ENCODE measurements around the gene WTAP.
"Not testable (repeated sequence)": the region's sequence is repeated elsewhere in the genome, so short reads cannot be mapped to it uniquely, and the experiment has no call there.

Gene WTAP

DNA sequence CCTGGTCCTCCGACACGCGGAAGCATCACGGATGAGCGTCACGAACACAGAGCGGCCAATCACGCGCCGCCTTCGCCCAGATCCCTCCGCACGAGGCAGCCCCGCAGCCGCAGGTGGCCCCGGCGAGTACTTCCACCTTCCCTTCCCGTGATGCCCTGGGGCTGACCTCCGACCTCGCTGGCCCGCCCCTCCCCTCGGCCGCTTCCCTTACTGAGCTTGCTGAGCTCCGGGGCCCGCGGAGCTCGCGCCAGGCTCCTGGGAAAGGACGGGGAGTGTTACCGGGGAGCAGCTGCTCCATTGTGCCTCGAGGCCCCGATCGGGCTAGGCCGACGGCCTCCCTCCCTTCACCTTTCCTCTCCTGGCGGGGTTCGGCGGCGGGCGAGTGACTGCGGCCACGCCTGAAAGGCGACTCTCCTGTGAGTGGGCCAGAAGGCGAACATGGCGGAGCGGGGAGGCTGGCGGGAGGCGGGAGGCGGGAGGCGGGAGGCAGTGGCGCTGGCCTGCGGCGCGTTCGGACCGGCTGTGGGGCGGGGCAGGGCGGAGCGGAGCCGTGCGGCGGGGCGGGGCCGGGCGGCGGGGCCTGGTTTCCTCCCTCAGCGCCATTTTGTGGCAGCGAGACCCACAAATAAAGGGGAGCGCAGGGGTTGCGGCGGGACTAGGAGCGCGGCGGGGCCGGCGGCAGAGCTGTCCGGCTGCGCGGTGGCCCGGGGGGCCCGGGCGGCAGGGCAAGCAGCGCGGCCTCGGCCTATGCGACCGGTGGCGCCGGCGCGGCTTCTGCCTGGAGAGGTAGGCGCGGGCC lies at the start of gene WTAP:
Gene WTAP, plus strand, starts transcription at position 589 of the 799 bp plus-strand sequence. CDS start 8,760 bp downstream, outside the sequence.
- peak; percentile 97 for DNase-seq

GRCh38 chr6:159677506-159678165 lies 49.7 kb upstream of the WTAP start:
- DNase-seq = peak; percentile 46

DNA sequence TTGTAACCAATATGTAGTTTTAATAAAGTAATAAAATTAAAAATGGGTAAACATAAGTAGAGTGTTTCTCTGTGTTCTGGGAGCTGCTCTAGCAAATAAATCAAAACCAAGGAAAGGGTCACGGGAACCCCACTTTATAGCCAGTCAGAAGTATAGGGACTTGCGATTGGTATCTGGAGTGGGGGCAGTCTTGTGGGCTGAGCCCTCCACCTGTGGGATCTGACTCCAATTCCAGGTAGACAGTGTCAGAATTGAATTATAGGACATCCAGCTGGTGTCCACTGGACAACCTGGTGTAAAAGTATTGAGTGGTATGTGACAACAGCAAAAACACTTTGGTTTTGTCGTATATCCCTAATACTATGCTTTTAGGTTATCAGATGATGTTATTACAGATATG lies 48.7 kb upstream of the WTAP start:
- DNase-seq = no peak

GRCh38 chr6:159679091-159680077 lies 47.9 kb upstream of the WTAP start:
- no peak for DNase-seq

- no peak for DNase-seq
Observed at GRCh38 chr6:159680104-159680503, 47.2 kb upstream of the WTAP start.

- no peak for DNase-seq
Observed at GRCh38 chr6:159681191-159681880, 46.0 kb upstream of the WTAP start.

DNA sequence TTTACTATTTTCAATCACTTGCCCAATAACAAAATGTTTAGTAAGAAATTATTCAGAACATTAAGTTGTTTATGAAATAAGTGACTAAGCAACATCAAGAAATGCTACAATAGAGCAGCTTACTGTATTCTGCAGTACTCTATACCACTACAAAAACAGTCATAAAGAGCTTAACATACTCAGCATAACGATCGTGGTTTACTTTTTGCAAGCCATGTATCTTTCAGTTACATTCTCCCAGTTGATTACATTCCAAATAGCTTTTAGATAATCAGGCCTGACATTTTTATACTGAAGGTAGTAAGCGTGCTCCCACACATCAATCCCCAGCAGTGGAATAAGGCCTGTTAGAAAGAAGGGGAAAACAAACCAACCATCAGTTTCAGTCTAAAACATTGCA lies 45.0 kb upstream of the WTAP start:
- DNase-seq = no peak

DNA sequence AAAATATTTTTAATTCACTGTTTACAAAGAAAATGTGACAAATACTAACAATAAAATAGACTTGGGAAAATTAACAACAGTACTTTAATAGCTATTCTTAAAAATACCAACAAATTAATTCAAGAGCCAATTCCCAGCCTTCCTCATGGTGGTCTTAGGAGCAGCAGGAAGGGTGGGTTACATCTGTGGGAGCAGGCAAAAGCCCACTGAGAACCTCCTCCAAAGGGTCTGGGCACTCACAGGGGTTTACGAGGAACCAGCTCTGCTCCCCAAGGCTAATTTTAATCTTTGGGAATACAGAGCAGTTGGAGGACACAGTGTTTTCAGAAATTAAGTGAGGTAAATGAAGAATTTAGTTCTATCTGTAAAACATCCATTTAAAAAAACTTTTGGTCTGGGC lies 44.5 kb upstream of the WTAP start:
- no peak for DNase-seq

DNA sequence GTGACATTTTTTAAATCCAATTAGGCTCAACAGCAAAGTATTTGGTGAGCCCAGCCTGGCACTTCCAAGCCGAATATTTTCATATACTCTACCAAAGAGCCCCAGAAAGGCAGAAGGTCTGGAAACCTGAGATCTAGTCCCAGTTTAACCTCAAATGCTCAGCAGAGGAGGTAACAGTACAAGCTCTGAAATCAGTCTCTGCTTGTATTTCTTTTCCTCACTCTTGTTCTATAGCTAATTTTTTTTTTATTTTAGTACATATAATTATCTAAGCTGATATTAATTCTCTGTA lies 43.3 kb upstream of the WTAP start:
- no peak for DNase-seq

DNA sequence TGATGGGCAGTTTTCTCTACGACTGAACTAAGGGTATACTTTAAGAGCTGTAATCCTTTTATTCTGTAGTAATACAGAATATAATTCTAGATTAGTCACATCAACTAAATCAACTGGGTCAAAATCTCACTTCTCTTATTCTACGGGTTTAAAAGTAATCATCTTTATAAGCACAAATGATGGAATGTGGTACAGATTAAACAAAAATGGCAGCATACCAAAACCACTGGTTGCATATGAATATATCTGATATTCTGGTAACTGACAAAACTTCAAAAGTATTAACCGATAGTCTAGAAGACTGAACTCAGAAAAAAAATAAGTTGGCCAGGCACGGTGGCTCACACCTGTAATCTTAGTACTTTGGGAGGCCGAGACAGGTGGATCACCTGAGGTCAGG lies 41.3 kb upstream of the WTAP start:
- no peak for DNase-seq

DNA sequence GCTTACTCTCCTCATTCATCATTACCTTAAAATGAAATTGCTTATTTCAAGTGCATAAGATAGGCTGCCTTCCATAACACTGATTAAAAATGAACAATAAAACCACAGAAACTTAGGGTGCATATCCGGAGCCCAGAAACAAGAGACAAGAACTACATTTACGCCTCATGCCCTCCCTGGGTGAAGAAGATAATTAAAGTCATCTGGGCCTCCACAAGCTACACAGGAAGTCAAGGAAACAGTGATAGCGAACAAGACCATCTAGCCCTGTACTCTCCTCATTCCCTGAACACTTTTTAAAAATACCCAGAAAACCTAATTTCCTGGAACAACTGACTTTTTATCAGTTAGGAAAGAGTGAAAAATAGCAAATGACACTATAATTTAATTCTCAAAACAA lies 40.6 kb upstream of the WTAP start:
- DNase-seq = no peak

DNA sequence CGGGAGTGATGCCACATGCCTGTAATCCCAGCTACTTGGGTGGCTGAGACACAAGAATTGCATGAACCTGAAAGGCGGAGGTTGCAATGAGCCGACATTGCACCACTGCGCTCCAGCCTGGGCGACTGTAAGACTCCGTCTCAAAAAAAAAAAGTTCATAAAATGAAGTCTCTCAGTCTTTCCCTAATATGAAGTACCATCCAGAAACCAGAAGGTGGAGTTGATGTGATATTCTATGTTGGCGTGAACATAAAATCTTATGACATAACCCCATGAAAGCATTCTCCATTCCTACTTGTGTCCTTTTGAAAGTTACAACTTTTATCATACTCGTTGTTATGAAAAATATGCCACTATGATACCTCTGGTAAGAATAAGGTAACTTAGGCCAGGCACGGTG lies 40.0 kb upstream of the WTAP start:
- DNase-seq = no peak

DNA sequence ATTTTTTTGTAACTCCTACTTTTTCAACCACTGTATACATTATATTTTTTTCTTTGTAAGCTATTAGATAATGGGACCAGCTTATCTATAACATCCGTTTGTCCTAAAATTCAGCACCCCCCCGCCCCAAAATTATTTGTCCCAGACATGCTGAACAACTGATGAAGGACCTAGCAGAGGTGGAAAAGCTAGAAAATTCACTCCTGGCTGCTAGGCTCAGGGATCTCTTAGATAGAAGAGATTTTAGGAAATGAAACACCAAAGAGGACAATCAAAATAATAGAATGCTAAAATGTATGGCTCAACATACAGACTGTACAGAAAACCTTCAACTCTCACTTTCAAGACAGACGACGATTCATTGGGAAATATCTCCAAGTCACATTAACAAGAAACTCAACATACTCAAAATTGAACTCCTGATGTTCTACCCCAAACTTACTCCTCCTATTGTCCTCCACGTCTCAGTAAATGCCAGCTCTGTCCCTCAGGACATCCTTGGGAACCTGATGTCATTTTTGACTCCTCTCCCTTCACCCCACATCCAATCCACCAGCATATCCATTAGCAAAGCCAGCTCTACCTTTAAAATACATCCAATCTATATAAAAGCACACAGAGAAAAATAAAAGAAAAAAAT lies 38.9 kb upstream of the WTAP start:
- no peak for DNase-seq

DNA sequence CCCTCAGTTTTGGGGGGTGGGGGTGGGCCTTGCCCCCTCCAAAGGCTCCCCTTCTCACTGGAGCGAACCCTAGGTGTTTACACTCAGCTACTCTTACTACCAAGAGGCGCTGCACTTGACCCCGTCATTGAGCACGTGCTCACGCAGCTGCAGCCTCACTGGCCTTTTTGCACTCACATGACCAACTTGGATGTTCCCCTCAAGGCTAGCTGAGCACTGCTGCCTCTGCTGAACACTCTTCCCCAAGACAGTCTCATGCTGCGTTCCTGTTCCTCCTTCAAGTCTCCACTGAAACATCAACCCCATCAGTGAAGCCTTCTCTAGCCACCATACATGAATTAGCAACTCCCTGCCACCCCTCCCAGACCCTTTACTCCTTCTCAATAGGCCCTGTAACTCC lies 38.3 kb upstream of the WTAP start:
- no peak for DNase-seq

DNA sequence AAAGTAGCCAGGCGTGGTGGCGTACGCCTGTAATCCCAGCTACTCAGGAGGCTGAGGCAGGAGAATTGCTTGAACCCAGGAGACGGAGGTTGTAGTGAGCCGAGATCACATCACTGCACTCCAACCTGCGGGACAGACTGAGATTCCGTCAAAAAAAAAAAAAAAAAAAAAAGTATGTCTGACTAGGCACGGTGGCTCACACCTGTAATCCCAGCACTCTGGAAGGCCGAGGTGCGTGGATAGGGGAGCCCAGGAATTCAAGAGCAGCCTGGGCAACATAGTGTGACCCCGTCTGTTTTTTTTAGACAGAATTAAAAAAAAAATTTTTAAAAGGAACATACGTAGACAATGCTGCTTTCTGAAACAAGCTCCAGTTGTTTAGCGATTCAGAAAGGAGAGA lies 37.2 kb upstream of the WTAP start:
- not testable (repeated sequence) for DNase-seq

- no peak for DNase-seq
Observed at GRCh38 chr6:159691133-159691962, 36.0 kb upstream of the WTAP start.

- no peak for DNase-seq
Observed at GRCh38 chr6:159691963-159692287, 35.4 kb upstream of the WTAP start.

- DNase-seq = peak; percentile 61
Observed at GRCh38 chr6:159692303-159693127, 34.8 kb upstream of the WTAP start.

DNA sequence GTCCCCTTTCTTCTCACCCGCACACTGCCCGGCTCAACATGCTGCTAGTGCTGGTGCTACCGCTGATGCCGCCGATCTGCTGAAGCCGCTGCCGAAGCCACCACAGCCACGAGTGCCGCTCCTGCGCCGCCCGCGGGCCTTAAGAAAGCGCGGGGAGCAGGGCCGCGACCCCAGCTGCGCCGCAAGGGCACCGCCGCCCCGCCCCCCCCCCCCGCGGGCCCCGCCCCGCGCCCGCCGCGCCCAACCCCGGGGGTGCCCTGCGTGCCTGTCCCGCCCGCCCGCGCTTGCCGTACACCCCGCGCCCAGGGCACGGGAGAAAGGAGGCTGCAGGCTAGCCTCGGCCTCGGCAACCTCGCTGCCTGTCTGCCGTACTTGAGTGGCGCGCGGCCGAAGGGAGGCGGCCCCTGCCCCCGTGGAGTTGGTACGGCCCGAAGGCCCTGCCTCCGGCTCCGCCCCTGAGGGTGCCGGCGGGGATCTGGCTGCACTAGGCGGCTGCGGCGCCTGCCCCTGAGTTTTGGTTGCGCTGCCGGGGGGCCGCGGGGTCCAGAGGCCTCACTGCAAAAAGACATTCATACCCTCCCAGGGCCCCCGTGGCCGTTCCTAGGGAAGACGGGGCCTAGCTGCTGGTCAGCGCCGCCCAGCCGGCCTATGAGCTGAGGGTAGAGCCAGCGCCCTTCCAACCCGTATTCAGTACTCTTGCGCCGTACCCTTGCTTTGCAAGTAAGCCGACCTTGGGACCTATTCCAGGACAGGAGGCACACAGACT lies 34.0 kb upstream of the WTAP start, which contains the start of gene SOD2:
Gene SOD2, minus strand, starts transcription at position 114 of the 766 bp plus-strand sequence. Its CDS starts 74 bp downstream, at position 40.
- peak; percentile 89 for DNase-seq

Measured in CD4-positive, alpha-beta T cell treated with Interferon gamma for 1 hour (primary cell).